GM19239 (cell line): ENCODE data around the gene SYT7.
"Not testable (repeated sequence)": the region's sequence is repeated elsewhere in the genome, so short reads cannot be mapped to it uniquely, and the experiment has no call there.

Experiments used
- DNase-seq: peaks from one replicate; pipeline ENCODE4 v3.0.0; 2011; ENCODE audit warnings: low spot score; ENCODE audit not compliant: insufficient read length
- FAIRE-seq: peaks from 2 replicates; lab custom pipeline; 2011; peaks lifted over from hg19 to GRCh38; lab: Jason Lieb, UNC

The SYT7 gene

GRCh38 chr11:61581030-61581928 lies at the start of gene SYT7:
Gene SYT7, minus strand, starts transcription at chr11:61581076. Its CDS starts 256 bp downstream, at chr11:61580820.
- peak; percentile 99 for DNase-seq
- FAIRE-seq = peak; percentile 86

DNA sequence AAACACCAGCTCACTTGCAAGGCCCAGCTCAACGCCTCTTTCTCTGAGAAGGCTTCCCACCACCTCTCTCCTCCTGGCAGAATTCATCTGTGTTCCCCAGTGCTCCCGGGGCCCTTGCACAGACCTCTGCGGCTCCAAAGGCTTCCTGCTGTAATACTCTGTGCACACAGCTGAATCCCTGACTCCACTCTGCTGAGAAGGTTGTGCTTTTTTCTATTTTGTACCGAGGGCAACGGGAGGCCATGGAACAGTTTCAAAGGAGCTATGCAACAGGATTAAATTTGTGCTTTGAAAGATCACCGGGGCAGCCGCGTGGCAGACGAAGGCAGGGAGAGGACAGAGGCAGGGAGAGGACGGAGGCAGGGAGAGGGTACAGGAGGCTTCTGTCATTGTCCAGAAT lies 49.2 kb upstream of the SYT7 start:
- DNase-seq = no peak
- no peak for FAIRE-seq

- DNase-seq (no peak), FAIRE-seq (no peak)
These were observed 48.4 kb upstream of the SYT7 start for GRCh38 chr11:61629082-61629833.

DNA sequence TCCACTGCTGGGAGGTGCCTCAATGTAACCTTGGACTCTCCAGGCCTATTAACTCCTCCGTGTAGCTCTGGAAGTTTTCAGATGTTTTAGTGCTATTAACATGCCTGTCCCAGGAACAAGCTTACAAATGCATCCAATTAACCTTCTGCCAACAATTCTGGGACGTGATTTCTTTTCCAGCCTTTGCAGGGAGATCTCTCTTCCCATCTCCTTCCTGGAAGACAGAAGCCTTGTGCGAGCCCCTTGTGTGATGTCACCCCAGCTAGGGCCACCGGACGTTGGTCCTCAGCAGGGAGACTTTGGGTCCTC lies 47.7 kb upstream of the SYT7 start:
- no peak for DNase-seq
- no peak for FAIRE-seq

DNA sequence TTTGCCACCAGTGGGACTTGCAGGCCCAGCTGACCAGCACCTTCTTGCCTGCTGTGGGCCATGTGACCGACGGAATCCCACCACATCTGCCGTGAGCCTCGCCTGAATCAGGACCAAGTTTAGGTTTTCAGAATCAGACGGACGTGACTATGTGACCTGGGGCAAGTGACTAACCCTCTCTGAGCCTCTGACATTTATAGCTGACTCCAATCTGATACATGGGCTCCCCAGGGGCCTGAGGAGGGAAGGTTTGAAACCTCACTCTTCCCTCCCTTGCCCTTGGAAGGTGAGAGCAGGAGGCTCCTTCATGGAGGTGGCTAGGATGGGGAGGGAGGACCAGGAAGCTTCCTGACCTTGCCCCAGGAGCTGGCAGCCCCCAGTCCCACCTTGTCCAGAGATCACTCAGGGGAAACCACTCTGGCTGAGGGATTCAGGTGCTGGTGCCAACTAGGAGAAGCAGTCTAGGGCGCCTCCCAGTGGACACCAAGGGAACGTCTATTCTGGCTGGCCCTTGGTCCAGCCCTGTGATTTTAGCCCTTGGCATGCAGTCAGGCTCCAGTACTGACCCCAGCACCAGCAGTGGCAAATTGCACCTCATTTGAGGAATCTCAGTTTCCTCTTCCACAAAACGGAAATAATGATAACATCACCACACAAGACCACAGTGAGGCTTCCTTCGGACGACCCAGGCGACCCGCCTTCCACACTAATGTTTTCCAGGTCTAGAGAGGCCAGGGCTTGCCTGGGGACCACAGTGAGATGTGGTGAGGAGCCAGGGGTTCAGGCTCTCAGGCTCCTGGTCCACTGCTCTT lies 47.2 kb upstream of the SYT7 start:
- FAIRE-seq = no peak
- DNase-seq = no peak

- FAIRE-seq = no peak
- no peak for DNase-seq
These were observed 45.9 kb upstream of the SYT7 start for GRCh38 chr11:61626580-61627380.

GRCh38 chr11:61625525-61625924 lies 44.6 kb upstream of the SYT7 start:
- DNase-seq = no peak
- no peak for FAIRE-seq

GRCh38 chr11:61621917-61622585 lies 41.2 kb upstream of the SYT7 start:
- FAIRE-seq (no peak), DNase-seq (no peak)

DNA sequence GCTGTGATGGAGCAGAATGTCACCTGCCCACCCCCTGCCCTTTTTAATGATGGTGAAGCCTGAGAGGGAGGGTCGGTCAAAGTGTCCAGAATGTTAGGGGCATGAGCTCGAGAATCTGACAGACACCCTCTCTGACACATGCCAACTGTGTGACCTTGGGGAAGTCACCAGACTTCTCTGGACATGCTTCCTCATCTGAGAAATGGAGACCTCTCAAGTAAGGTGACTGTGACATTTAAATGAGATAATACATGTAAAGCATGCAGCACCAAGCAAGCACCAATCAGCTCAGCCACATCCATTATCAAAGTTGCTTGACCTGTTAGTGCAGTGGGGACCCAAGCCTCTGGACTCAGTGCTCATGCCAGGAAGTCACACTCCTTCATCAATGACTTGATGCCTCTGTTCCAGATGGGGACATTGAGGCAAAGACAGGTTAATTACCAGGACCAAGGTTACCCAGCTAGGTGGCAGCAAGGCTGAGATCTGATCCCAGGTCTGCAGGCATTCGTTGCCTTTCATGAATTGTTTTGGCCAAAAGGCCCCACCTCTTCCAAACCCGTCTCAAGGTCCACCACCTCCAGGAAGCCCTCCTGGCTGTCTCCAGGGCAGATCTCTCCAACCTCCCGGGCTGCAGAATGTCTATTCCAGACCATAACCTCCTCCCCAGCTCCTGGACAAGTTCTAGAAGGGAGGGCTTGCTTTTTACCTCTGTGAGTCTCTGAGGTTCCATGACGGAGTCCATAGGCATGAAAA lies 38.8 kb upstream of the SYT7 start:
- DNase-seq = no peak
- no peak for FAIRE-seq

DNA sequence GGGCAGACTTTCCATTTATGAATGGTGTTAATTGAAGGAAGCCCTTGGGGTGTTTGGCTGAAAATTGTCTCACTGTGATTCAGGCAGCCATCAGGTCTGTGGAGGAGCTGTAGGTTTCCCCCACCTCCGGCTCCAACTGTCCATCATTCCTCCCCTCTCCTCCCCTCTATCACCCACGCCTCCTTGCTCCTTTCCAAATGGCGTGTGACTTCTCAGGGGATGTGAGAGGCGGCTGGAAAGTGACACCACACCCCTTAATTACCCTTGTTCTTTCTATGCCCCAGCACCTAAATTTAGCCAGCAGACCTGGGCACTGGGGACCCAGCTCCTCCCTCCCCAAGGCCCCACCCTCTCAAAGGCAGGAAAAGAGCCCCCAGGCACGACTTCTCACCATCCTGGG lies 38.1 kb upstream of the SYT7 start:
- DNase-seq (no peak), FAIRE-seq (no peak)

- DNase-seq = no peak
- no peak for FAIRE-seq
These were observed 36.6 kb upstream of the SYT7 start for GRCh38 chr11:61617515-61617914.

DNA sequence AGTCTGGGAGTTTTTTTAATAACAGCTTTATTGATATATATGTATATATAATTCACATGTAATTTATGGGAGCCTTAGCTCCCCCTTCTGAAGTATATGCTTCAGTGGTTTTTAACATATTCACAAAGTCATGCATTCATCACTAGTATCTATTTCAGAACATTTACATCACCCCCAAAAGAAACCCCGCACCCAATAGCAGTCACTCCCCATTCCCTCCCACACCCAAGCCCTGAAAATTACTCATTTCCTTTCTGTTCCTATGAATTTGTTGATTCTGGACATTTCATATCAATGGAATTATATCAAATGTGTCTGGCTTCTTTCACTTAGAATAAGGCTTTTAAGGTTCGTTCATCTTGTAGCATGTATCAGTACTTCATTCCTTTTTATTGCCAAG lies 35.6 kb upstream of the SYT7 start:
- DNase-seq (no peak), FAIRE-seq (no peak)

DNA sequence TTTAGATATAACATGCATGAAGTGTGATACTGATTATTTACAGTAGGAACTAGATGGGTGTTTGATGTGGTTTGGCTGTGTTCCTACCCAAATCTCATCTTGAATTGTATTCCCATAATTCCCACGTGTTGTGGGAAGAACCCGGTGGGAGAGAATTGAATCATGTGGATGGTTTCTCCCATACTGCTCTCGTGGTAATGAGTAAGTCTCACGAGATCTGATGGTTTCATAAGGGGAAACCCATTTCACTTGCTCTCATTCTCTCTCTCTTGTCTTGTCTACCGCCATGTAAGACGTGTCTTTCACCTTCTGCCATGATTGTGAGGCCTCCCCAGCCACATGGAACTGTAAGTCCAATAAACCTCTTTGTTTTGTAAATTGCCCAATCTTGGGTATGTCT lies 33.9 kb upstream of the SYT7 start:
- DNase-seq, FAIRE-seq: not testable (repeated sequence)

DNA sequence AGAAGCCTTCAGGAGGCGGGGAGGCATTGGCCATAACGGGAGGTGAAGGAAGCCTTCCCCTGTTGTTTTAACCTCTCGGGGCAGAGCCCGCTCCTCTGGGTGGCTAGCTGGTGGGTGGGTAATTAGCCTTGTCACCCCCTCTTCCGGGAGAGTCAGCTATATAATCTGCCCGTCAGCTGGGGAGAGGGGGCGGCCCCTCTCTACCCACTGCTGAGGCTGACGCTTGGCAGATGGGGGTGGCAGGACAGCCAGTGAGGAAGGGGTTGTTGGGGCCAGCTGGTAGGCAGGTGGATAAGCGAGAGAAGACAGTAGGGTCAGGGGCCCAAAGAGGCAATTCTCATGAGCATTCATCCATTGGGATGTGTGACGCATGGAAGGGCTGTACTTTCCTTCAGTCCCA lies 33.0 kb upstream of the SYT7 start:
- FAIRE-seq (no peak), DNase-seq (no peak)

GRCh38 chr11:61613051-61613450 lies 32.2 kb upstream of the SYT7 start:
- DNase-seq (no peak), FAIRE-seq (no peak)

DNA sequence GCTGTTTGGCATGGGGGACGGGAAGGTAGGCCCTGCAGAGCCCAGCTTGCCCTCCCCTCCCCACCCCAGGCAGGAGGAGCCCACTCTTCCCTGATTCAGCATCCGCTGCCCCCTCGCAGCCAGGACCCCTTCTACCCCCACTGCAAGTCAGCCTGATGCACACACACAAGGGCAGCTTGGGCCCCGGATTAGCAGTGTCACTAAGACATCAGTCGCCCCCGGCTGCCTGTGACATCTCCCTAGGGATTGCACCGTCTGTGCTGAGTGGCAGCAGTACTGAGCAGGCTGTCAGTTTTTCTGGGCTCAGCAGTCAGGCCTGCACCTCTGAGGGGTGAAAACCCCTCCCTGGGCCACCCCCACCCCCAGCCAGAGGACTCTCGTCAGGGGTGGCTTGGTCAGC lies 30.4 kb upstream of the SYT7 start:
- no peak for FAIRE-seq
- DNase-seq = no peak

- FAIRE-seq = no peak
- DNase-seq = no peak
These were observed 30.0 kb upstream of the SYT7 start for GRCh38 chr11:61610905-61611304.

GRCh38 chr11:61609980-61610366 lies 29.1 kb upstream of the SYT7 start:
- DNase-seq (no peak), FAIRE-seq (no peak)
